ENCODE results near the gene SEMA6A.

Gene SEMA6A

DNA sequence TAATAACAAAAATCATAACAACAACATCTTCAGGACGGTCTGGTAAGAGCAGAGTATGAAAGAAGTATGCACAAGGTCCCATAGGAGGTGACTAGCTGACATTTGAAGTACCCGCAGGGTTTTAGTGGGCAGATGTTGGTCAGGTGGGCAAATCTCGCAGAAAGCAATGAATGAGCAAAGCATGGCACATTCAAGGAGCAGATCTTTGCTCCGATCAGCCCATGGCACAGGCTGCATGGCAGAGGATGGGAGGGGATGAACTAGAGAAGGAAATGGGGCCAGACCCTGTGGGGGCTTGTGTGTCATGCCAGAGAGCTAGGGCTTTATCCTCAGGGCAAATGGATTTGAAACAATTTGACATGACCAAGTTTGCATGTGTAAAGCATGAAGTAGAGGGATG, 90.0 kb downstream of the SEMA6A start:
- Mint-ChIP-seq H3K9me3 (no peaks in the 10 kb centered on the region), H3K4me3 (no peak overlapping the region), H3K36me3 (ENCODE audit: low read depth) (peaks cover 91% of the 10 kb centered on the region), H3K27ac (peak overlapping the region in 1 of 3 experiments; percentile 2), H3K4me1 (peaks cover 39% of the 10 kb centered on the region), H3K27me3 (ENCODE audit: low read depth) (no peaks in the 10 kb centered on the region)
- TF ChIP-seq, protein P1, sequence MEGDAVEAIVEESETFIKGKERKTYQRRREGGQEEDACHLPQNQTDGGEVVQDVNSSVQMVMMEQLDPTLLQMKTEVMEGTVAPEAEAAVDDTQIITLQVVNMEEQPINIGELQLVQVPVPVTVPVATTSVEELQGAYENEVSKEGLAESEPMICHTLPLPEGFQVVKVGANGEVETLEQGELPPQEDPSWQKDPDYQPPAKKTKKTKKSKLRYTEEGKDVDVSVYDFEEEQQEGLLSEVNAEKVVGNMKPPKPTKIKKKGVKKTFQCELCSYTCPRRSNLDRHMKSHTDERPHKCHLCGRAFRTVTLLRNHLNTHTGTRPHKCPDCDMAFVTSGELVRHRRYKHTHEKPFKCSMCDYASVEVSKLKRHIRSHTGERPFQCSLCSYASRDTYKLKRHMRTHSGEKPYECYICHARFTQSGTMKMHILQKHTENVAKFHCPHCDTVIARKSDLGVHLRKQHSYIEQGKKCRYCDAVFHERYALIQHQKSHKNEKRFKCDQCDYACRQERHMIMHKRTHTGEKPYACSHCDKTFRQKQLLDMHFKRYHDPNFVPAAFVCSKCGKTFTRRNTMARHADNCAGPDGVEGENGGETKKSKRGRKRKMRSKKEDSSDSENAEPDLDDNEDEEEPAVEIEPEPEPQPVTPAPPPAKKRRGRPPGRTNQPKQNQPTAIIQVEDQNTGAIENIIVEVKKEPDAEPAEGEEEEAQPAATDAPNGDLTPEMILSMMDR (IDR thresholded peaks at IDR 0.05; ENCODE audit: unreplicated experiment in 3 of 3), result no peak

DNA sequence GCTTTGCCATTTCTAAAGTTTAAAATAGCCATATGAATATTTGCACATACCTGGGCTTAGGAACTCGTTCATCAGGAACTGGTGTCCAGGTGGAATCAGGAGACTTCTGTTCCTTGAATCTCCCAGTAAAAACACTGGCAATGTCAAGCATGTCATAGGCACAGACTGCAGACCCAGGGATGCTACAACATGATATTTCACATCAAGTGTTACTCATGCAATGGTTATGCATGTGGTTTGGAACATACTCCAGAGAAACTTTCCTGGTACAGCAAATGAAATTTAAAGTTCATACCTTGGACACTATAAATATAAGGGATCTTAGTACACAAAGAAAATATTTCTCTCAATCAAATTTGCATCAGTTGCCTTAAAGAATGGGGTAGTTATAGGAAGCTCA, 92.2 kb downstream of the SEMA6A start:
- Mint-ChIP-seq H3K4me1 (peaks cover 31% of the 10 kb centered on the region), H3K27me3 (ENCODE audit: low read depth) (no peaks in the 10 kb centered on the region), H3K36me3 (ENCODE audit: low read depth) (peaks cover 92% of the 10 kb centered on the region), H3K4me3 (no peak overlapping the region), H3K9me3 (peaks cover 9% of the 10 kb centered on the region), H3K27ac (no peak overlapping the region)
- TF ChIP-seq, protein P1 (IDR thresholded peaks at IDR 0.05; ENCODE audit: unreplicated experiment in 3 of 3), result no peak

DNA sequence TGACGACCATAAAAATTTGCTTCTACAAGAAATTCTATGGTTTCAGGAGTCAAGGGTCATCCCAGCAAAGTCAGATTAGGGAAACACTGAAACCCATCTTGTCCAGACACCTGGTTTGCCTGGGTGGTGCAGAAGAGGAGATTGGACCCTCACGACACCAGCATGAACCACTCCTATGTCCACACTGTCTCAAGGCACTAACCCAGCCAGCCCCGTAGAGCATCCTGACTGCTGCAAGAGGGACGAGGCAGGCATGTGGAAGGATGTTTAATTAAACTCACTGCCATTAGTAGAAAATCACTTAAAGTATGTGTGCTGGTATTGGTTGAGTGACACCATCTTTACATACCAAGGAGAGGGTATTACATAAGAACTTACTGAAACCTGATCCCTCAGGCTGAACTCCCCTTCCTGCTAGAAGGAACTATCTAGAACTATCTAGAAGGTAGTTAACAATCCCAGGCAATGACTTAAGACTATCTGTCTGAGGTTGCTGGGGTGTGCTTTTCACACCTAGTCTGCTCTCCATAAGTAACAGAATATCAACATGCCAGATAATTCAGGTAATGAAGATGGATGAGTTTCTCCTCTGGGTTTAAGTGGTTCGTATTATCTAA, 93.6 kb downstream of the SEMA6A start:
- TF ChIP-seq, protein P1 (IDR thresholded peaks at IDR 0.05; ENCODE audit: unreplicated experiment in 3 of 3), result no peak
- Mint-ChIP-seq H3K36me3 (ENCODE audit: low read depth) (peaks cover 92% of the 10 kb centered on the region), H3K27me3 (ENCODE audit: low read depth) (no peaks in the 10 kb centered on the region), H3K4me1 (peaks cover 22% of the 10 kb centered on the region), H3K4me3 (no peak overlapping the region), H3K9me3 (peaks cover 14% of the 10 kb centered on the region), H3K27ac (peak overlapping the region in 1 of 3 experiments; percentile 2)

DNA sequence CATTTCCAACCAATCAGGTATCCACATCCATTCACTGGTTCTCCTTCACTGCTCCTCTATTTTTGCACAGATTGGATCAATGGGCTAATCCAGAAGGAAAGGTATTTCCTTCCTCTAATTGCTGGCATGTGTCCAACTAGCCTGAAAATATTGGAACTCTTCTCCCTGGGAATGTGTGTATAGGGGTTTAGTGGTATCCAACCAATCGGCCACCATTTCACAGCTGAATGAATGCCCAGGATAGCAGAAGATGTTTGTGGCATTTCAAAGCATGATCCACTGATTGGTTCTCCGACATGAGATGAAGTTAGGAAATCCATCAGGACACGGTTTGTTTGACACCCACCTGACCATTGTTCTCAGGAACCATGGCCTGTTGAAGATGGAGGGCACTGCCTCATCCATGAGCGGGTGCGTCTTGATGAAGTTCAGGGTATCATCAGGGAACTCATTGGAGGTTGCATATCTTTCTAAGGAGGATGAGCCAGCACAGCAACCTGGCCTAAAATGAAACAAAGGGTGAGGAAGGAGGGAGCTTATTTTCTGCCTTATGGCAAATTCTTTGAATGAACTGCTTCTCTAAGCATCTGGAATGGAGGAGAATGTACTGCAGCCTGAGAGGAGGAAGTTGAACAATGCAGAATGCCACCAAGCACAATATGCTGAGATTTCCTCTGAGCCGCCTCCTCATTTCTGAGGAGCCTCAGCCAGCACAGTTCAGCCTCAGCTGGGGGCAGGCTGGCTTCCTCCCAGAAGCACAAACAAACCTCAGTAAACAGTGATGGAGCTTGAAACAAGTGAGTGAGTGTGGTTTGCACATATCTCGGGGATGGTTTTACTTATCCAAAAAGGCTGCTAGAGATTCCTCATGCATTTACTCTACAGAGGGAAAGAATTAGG, 94.6 kb downstream of the SEMA6A start:
- peaks cover 14% of the 10 kb centered on the region for H3K9me3 Mint-ChIP-seq
- H3K4me3 Mint-ChIP-seq, result no peak overlapping the region
- TF ChIP-seq, protein P1 (IDR thresholded peaks at IDR 0.05; ENCODE audit: unreplicated experiment in 3 of 3), result no peak
- no peak overlapping the region for H3K27ac Mint-ChIP-seq
- peaks cover 22% of the 10 kb centered on the region for H3K4me1 Mint-ChIP-seq
- H3K27me3 Mint-ChIP-seq (ENCODE audit: low read depth), result no peaks in the 10 kb centered on the region
- peaks cover 94% of the 10 kb centered on the region for H3K36me3 Mint-ChIP-seq (ENCODE audit: low read depth)

DNA sequence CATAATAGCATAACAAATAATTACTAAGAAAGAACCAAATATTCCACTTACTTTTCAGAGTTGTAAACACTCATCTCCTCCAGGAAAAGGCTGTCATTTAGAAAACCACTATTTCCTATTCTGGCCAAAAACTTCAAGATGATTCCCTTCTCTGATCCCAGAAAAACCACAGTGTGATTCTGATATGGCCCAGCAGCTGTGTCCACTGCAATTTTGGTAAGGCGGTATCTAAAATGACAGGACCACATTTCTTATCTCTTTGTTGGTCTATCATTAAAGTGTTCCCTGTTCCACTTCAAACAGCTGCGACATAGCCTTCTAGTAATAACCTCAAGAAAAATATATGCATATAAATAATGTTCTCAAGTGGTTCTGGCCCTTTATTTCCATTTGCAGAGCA, 96.1 kb downstream of the SEMA6A start:
- H3K4me1 Mint-ChIP-seq, result peaks cover 22% of the 10 kb centered on the region
- H3K27me3 Mint-ChIP-seq (ENCODE audit: low read depth), result no peaks in the 10 kb centered on the region
- H3K9me3 Mint-ChIP-seq, result peaks cover 14% of the 10 kb centered on the region
- peaks cover 96% of the 10 kb centered on the region for H3K36me3 Mint-ChIP-seq (ENCODE audit: low read depth)
- TF ChIP-seq, protein P1 (IDR thresholded peaks at IDR 0.05; ENCODE audit: unreplicated experiment in 3 of 3), result no peak
- H3K27ac Mint-ChIP-seq, result peak overlapping the region in 1 of 3 experiments; percentile 17
- H3K4me3 Mint-ChIP-seq, result no peak overlapping the region
